Fibroblast of gingiva (primary cell): Measurements from ENCODE around the gene PHYH.
"Not testable (repeated sequence)": the region's sequence is repeated elsewhere in the genome, so short reads cannot be mapped to it uniquely, and the experiment has no call there.

Experiments used
- DNase-seq: peaks from one replicate; pipeline ENCODE4 v3.0.0-alpha.2; 2011; ENCODE audit warnings: low read depth

Gene PHYH

GRCh38 chr10:13321576-13321975, 21.7 kb upstream of the PHYH start:
- no peak for DNase-seq

GRCh38 chr10:13319166-13319565, 19.3 kb upstream of the PHYH start:
- no peak for DNase-seq

GRCh38 chr10:13317474-13317873, 17.6 kb upstream of the PHYH start:
- DNase-seq = no peak

DNA sequence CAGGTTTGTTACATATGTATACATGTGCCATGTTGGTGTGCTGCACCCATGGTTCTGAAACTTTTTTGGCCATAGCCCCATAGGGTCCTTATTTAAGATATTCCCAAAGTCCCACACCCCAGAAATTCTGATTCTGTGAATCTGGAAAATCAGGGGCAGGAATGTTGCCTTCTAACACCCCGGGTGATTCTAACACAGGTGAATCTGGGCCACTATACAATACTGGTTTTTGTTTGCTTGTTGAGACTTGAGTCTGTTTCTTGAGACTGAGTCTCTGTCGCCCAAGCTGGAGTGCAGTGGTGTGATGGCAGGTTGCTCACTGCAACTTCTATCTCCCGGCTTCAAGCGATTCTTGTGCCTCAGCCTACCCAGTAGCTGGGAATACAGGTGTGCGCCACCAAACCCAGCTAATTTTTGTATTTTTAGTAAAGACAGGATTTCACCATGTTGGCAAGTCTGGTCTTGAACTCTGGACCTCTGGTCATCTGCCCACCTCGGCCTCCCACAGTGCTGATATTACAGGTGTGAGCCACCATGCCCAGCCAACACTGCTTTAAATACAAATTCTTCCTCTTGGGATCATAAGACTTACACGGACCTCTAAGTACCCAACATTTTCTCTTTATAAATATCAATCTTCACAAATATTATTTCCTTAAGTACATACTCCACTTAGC, 16.9 kb upstream of the PHYH start:
- DNase-seq = no peak

- no peak for DNase-seq
Observed at GRCh38 chr10:13315361-13315760, 15.5 kb upstream of the PHYH start.

DNA sequence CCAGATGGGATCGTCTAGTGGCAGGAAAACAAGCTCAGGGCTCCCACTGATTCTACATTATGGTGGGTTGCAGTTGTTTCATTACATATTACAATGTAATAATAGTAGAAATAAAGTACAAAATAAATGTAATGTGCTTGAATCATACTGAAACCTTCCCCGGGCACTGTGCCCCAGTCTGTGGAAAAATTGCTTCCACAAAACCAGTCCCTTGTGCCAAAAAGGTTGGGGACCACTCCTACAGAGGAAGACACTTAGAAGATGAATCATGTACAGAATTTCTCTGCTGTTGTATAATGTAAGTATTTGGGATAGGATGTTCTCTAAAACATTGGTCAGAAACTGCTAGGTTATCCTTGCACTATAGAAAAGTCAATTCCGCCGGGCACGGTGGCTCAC, 11.3 kb upstream of the PHYH start:
- DNase-seq = peak; percentile 68

GRCh38 chr10:13310518-13311176, 10.8 kb upstream of the PHYH start:
- no peak for DNase-seq

DNA sequence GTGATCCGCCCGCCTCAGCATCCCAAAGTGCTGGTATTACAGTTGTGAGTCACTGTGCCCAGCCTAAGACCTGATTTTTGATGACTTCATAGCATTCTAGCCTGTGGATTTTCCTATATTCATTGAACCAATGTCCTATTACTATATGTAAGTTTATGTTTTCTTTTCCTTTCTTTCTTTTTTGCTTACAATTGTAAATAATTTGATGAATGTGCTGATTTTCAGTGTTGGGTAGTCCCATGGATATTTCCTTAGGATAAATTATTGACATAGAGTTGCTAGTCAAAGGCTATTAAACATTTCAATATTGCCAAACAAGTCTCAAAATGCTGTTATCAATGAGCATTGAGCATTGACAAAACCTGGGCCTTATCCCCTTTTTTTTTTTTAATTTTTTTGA, 9.9 kb upstream of the PHYH start:
- DNase-seq = no peak

- DNase-seq = no peak
Observed at GRCh38 chr10:13308096-13308495, 8.2 kb upstream of the PHYH start.

- DNase-seq = no peak
Observed at GRCh38 chr10:13306103-13306502, 6.2 kb upstream of the PHYH start.

GRCh38 chr10:13302821-13303555, 3.1 kb upstream of the PHYH start:
- DNase-seq = no peak

GRCh38 chr10:13298748-13299436, 972 bp downstream of the PHYH start:
- no peak for DNase-seq

- DNase-seq = no peak
Observed at GRCh38 chr10:13296476-13296875, 3.4 kb downstream of the PHYH start.

- DNase-seq = no peak
Observed at GRCh38 chr10:13294784-13295183, 5.1 kb downstream of the PHYH start.

DNA sequence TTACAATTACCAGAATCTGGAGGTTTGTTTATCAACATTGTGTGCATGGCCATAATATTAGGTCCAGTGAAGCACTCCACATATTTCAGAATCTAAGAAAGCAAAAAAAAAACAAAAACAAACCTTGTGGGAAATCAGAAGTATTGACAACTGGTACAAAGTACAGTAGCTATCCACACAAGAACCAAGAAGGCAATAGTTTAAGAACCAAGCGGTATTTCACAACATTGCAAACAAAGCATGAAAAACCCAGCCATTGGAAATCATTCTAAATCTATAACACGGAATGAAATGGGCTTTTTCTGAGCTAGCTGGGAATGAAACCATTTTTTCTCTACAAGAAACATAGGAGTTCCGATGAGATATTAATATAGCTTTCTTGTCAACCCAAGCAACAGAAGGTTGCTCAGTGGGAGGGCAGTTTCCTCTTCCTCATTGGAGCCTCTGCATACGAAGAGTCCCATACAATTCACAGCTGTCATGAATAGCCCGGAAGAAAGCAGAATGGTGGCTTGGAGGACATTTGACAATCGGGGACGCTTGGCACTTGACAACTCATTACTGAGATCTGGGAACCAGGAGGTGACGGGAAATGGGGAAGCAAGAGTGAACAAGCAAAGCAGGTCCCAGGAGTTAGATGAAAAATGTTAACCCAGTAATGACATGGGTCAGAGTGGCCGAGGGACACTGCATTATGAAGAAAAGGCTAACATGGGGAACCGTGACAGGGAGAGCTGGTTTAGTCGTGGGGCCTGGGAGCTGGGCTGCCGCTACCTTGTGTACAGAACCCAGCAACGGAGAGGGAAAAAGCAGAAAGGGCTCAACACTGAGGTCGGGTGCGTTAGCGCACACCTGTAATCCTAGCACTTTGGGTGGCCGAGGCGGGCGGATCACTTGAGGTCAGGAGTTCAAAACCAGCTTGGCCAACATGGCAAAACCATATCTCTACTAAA, 7.8 kb downstream of the PHYH start:
- no peak for DNase-seq

- DNase-seq = no peak
Observed at GRCh38 chr10:13291061-13291460, 8.8 kb downstream of the PHYH start.

- no peak for DNase-seq
Observed at GRCh38 chr10:13284050-13284449, 15.8 kb downstream of the PHYH start.

DNA sequence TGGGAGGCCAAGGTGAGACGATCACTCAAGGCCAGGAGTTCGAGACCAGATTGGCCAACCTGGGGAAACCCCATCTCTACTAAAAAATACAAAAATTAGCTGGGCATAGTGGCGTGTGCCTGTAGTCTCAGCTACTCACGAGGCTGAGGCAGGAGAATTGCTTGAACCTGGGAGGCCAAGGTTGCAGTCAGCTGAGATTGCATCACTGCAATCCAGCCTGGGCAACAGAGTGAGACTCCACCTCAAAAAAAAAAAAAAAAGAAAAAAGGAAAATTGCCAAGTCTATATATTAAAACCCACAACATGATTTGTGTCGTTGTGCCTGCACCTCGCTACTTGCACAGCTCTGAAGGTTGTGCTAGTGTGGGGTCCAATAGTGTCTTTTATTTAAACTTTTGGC, 17.5 kb downstream of the PHYH start:
- not testable (repeated sequence) for DNase-seq

GRCh38 chr10:13276749-13277365, 23.0 kb downstream of the PHYH start:
- peak; percentile 29 for DNase-seq

DNA sequence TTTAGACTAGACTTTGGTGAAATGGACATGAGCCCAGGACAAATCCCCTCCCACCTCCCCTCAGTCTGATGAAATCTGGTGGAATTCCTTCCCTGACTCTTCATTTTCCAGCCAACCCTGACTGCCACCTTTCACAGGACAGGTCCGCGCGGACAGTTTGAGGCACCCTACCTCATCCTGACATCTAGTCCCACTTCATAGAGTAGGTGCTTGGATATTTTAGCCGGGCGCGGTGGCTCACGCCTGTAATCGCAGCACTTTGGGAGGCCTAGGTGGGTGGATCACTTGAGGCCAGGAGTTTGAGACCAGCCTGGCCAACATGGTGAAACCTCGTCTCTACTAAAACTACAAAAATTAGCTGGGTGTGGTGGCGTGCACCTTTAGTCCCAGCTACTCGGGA, 23.7 kb downstream of the PHYH start:
- DNase-seq = not testable (repeated sequence)

GRCh38 chr10:13272164-13272571, 27.7 kb downstream of the PHYH start:
- peak; percentile 80 for DNase-seq
